Neuronal stem cell (in vitro differentiated cells): ENCODE results near the gene HMCN1.

Experiments used
- DNase-seq: peaks from one replicate; pipeline ENCODE4 v3.0.0-alpha.2; 2013; ENCODE audit warnings: low spot score
- H2AFZ ChIP-seq: one replicate; pipeline ENCODE4 v1.6.1; 2013; ENCODE audit warnings: mild to moderate bottlenecking, low read length, inconsistent platforms
- H2AK5ac ChIP-seq: 2 replicates; pipeline ENCODE4 v1.6.1; 2013; ENCODE audit warnings: low read depth, mild to moderate bottlenecking, inconsistent platforms, low read length, moderate library complexity, mixed read lengths
- H2BK120ac ChIP-seq: 2 replicates; pipeline ENCODE4 v1.6.1; 2013; ENCODE audit warnings: low read depth, mild to moderate bottlenecking, inconsistent platforms, low read length, moderate library complexity, mixed read lengths
- H2BK12ac ChIP-seq: one replicate; pipeline ENCODE4 v1.6.1; 2013; ENCODE audit warnings: low read length, inconsistent platforms
- H2BK15ac ChIP-seq: 2 replicates; pipeline ENCODE4 v1.6.1; 2013; ENCODE audit warnings: mild to moderate bottlenecking, low read length, inconsistent platforms, mixed read lengths
- H2BK5ac ChIP-seq: one replicate; pipeline ENCODE4 v1.6.1; 2013; ENCODE audit warnings: inconsistent platforms, mild to moderate bottlenecking, low read length, moderate library complexity
- H3K14ac ChIP-seq: one replicate; pipeline ENCODE4 v1.6.1; 2013; ENCODE audit warnings: low read length, inconsistent platforms
- H3K18ac ChIP-seq: 2 replicates; pipeline ENCODE4 v1.6.1; 2013; ENCODE audit warnings: low read length, inconsistent platforms
- H3K23ac ChIP-seq: 2 replicates; pipeline ENCODE4 v1.6.1; 2013; ENCODE audit warnings: low read depth, mild to moderate bottlenecking, mixed read lengths, low read length, inconsistent platforms; ENCODE audit not compliant: poor library complexity
- H3K27ac ChIP-seq: replicated peaks from 3 replicates; pipeline ENCODE4 v1.5.1; 2013; ENCODE audit warnings: low read length, inconsistent platforms
- H3K27me3 ChIP-seq, 3 experiments: 2 replicates each; pipeline ENCODE4 v1.6.1; 2013; ENCODE audit warnings: low read length in 3 of 3, mild to moderate bottlenecking in 2 of 3, inconsistent platforms in 1 of 3, low read depth in 1 of 3, mixed read lengths in 1 of 3, moderate library complexity in 1 of 3; ENCODE audit not compliant: control insufficient read depth in 3 of 3, insufficient read depth in 3 of 3
- H3K36me3 ChIP-seq, 2 donors: replicated peaks in 1 of 2; 2 replicates each; pipeline ENCODE4 v1.6.1; 2013; ENCODE audit warnings: low read length in 2 of 2; ENCODE audit not compliant: control insufficient read depth in 2 of 2, insufficient read depth in 2 of 2
- H3K4ac ChIP-seq: 2 replicates; pipeline ENCODE4 v1.6.1; 2013; ENCODE audit warnings: inconsistent platforms, mild to moderate bottlenecking, low read length, moderate library complexity
- H3K4me1 ChIP-seq, 2 donors: 1 replicate in 1 of 2; 2 replicates in 1 of 2; pipeline ENCODE4 v1.6.1; 2013; ENCODE audit warnings: low read length in 2 of 2, low read depth in 1 of 2; ENCODE audit not compliant: control insufficient read depth in 2 of 2, insufficient read depth in 1 of 2
- H3K4me2 ChIP-seq: one replicate; pipeline ENCODE4 v1.6.1; 2013; ENCODE audit warnings: mild to moderate bottlenecking, low read length, inconsistent platforms; ENCODE audit not compliant: insufficient read depth, poor library complexity, severe bottlenecking
- H3K4me3 ChIP-seq, 2 donors: 2 replicates each; pipeline ENCODE4 v1.5.1; 2013; ENCODE audit warnings: low read length in 2 of 2, mild to moderate bottlenecking in 2 of 2, inconsistent platforms in 1 of 2, moderate library complexity in 1 of 2
- H3K79me1 ChIP-seq: one replicate; pipeline ENCODE4 v1.6.1; 2013; ENCODE audit warnings: low read depth, mild to moderate bottlenecking, inconsistent platforms, low read length, moderate library complexity
- H3K9ac ChIP-seq: one replicate; pipeline ENCODE4 v1.6.1; 2013; ENCODE audit warnings: mild to moderate bottlenecking, low read depth, low read length, inconsistent platforms; ENCODE audit not compliant: poor library complexity
- H3K9me3 ChIP-seq, 2 donors: replicated peaks in 1 of 2; 2 replicates each; pipeline versions ENCODE3 to v1.6.1; 2013; ENCODE audit warnings: low read length in 2 of 2, mild to moderate bottlenecking in 2 of 2, inconsistent platforms in 1 of 2, low read depth in 1 of 2, mixed read lengths in 1 of 2, moderate library complexity in 1 of 2; ENCODE audit not compliant: control insufficient read depth in 2 of 2, insufficient read depth in 1 of 2
- H4K8ac ChIP-seq: one replicate; pipeline ENCODE4 v1.6.1; 2013; ENCODE audit warnings: low read depth, mild to moderate bottlenecking, inconsistent platforms, low read length, moderate library complexity
- H4K91ac ChIP-seq: one replicate; pipeline ENCODE4 v1.6.1; 2013; ENCODE audit warnings: low read length, low read depth, mild to moderate bottlenecking, inconsistent platforms; ENCODE audit not compliant: poor library complexity
- WGBS, 2 donors: extraction: QIAGEN DNeasy Blood & Tissue Kit; methylation state at CpG; one replicate each; pipeline ENCODE4 v1.1.7; 2013; ENCODE audit warnings: missing lambda C conversion rate in 2 of 2, mixed read lengths in 1 of 2; ENCODE audit not compliant: insufficient read length in 2 of 2, insufficient replicate concordance in 1 of 2; ENCODE audit errors: extremely low coverage in 2 of 2; 5-methylcytosine and 5-hydroxymethylcytosine counted together

HMCN1 gene

DNA sequence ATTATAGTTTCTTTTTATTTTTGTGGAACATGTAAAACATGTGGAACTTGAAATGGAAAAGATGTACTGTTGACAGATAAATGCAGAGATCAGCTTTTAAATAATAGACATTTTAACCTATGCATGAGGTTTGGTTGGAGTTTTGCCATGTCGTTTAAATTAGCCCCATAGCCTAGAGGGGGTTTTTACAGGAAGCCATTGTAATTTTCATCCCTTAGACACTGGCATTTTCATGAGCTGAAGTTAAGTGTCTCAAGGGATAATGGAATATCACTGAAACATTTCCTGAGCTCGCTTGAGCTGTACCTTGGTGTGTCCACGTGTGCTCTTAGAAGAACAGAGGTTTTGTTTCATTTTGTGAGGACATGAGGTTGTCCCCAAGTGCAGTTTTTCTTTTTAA is 54.2 kb downstream of the HMCN1 start:
- DNase-seq: no peak
- no peak overlapping the region for H4K8ac ChIP-seq
- no peak overlapping the region for H3K4ac ChIP-seq
- H3K79me1 ChIP-seq: no peaks in the 10 kb centered on the region
- no peak overlapping the region for H3K18ac ChIP-seq
- no peak overlapping the region for H2AK5ac ChIP-seq
- no peak overlapping the region for H2AFZ ChIP-seq
- no peak overlapping the region for H2BK5ac ChIP-seq
- no peaks in the 10 kb centered on the region for H3K4me1 ChIP-seq
- no peak overlapping the region for H3K9ac ChIP-seq
- H2BK15ac ChIP-seq: no peak overlapping the region
- WGBS, 2 donors: no CpG with 5 or more reads among the region's 3 CpGs
- no peaks in the 10 kb centered on the region for H3K27me3 ChIP-seq
- no peak overlapping the region for H3K4me3 ChIP-seq
- no peak overlapping the region for H3K23ac ChIP-seq
- no peak overlapping the region for H3K4me2 ChIP-seq
- no peaks in the 10 kb centered on the region for H3K36me3 ChIP-seq
- no peak overlapping the region for H3K14ac ChIP-seq
- no peak overlapping the region for H3K27ac ChIP-seq
- H2BK12ac ChIP-seq: no peak overlapping the region
- no peaks in the 10 kb centered on the region for H3K9me3 ChIP-seq
- no peak overlapping the region for H4K91ac ChIP-seq
- H2BK120ac ChIP-seq: no peak overlapping the region

DNA sequence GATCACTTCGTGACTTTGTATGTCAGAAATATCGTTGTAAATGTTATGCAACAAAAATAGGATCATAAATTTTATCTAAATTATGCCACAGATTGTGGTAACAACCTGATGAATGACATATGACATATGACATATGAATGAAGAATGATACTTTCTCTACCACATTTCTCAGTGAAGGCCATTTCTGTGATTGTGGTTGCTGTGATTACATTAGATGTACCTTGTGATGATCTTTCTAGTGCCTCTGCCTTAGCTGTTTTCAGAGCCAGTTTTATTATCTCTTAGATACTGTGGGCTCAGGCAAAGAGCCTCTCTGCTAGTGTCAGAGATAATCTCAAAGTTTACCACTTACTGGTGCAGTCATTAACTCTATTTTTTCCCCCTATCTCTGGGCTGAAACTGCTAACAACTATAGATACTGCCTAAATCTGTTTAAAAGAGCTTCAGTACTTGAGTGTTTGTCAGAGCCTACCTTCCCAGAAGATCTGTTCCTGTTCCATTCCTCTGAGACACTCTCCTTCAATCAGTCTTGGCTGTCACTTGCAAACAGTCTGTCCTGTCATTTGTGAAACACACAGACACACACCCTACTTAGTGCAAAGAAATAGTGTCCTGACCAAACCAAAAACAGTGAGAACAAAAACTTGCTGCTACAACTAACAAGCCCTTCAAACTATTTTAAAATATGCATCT is 55.5 kb downstream of the HMCN1 start:
- Histone ChIP-seq H3K14ac (no peak overlapping the region), H3K4me3 (no peak overlapping the region), H4K8ac (no peak overlapping the region), H2BK15ac (no peak overlapping the region), H3K79me1 (no peaks in the 10 kb centered on the region), H2BK5ac (no peak overlapping the region), H2AFZ (no peak overlapping the region), H3K4me1 (no peaks in the 10 kb centered on the region), H3K18ac (no peak overlapping the region), H3K4me2 (no peak overlapping the region), H3K4ac (no peak overlapping the region), H2AK5ac (no peak overlapping the region), H3K27ac (no peak overlapping the region), H3K23ac (no peak overlapping the region), H2BK12ac (no peak overlapping the region), H2BK120ac (no peak overlapping the region), H3K9ac (no peak overlapping the region), H3K9me3 (no peaks in the 10 kb centered on the region), H3K36me3 (no peaks in the 10 kb centered on the region), H4K91ac (no peak overlapping the region), H3K27me3 (no peaks in the 10 kb centered on the region)
- no CpG with 5 or more reads among the region's 2 CpGs for WGBS, 2 donors
- no peak for DNase-seq

DNA sequence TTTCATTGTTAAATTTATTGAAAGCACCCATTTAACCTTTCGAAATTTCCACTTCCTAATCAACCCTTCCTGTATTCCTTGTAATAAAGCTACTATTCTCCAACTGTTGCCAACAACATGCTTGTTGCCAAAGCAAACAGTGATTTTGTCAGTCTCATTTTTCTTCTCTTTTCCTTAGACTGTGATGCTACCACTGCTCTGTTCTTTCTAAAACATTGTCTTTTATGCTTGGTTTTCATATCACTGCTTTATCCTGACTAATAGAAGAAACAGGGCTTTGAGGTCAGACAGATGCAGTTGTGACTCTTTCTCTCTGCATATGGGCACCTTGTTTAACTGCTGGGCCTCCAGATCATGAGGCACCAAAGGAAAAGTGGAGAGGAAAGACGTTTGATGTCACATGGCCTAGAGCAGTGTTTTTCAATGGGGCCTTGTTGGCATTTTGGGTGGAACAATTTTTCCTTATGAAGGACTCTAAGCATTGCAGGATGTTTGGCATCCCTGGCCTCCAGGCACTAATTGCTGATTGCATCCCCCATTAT is 56.1 kb downstream of the HMCN1 start:
- Histone ChIP-seq H4K8ac (no peak overlapping the region), H3K18ac (no peak overlapping the region), H2BK12ac (no peak overlapping the region), H3K4me2 (no peak overlapping the region), H3K23ac (no peak overlapping the region), H2AK5ac (no peak overlapping the region), H3K9me3 (no peaks in the 10 kb centered on the region), H3K4ac (no peak overlapping the region), H3K9ac (no peak overlapping the region), H2BK15ac (no peak overlapping the region), H3K36me3 (no peaks in the 10 kb centered on the region), H3K79me1 (no peaks in the 10 kb centered on the region), H2BK120ac (no peak overlapping the region), H3K27ac (no peak overlapping the region), H3K4me1 (no peaks in the 10 kb centered on the region), H3K27me3 (no peaks in the 10 kb centered on the region), H2BK5ac (no peak overlapping the region), H4K91ac (no peak overlapping the region), H3K4me3 (no peak overlapping the region), H2AFZ (no peak overlapping the region), H3K14ac (no peak overlapping the region)
- WGBS, 2 donors: 100% methylated on average over 1 of the region's 2 CpGs
- no peak for DNase-seq

DNA sequence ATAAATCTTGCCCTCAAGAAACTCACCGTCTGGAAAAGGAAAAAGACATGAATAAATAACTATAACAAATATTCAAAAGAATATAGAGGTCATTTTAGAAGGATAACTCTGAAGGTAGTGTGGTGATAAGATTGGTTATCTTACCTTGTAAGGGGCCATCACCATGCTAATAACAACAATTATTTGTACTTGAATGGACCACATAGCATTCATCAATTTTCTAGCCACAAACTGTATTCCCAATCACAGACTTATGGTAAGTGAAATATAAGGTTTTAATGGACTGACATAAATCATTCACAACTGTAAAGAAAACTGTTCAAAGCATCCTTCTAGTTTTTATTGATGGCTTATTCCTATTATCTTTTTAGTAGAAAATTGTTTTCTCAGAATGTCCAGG is 57.8 kb downstream of the HMCN1 start:
- Histone ChIP-seq H4K8ac (no peak overlapping the region), H2AFZ (no peak overlapping the region), H2AK5ac (no peak overlapping the region), H3K27me3 (no peaks in the 10 kb centered on the region), H3K4me3 (no peak overlapping the region), H3K23ac (no peak overlapping the region), H2BK12ac (no peak overlapping the region), H3K36me3 (no peaks in the 10 kb centered on the region), H4K91ac (no peak overlapping the region), H3K9me3 (no peaks in the 10 kb centered on the region), H3K18ac (no peak overlapping the region), H3K9ac (no peak overlapping the region), H2BK120ac (no peak overlapping the region), H2BK5ac (no peak overlapping the region), H3K4ac (no peak overlapping the region), H2BK15ac (no peak overlapping the region), H3K4me2 (no peak overlapping the region), H3K4me1 (no peaks in the 10 kb centered on the region), H3K14ac (no peak overlapping the region), H3K27ac (no peak overlapping the region), H3K79me1 (no peaks in the 10 kb centered on the region)
- WGBS, 2 donors: no CpG with 5 or more reads among the region's 1 CpG
- DNase-seq: no peak
